Stimulated activated CD4-positive, alpha-beta T cell treated with anti-CD3 and anti-CD28 coated beads, Interleukin-2, amount 100 ng/mL, for 24 hours (primary cell): Measurements from ENCODE around the gene TBC1D28.
"Not testable (repeated sequence)": the region's sequence is repeated elsewhere in the genome, so short reads cannot be mapped to it uniquely, and the experiment has no call there.

ENCODE experiments used
- DNase-seq, 2 donors: peaks; one replicate each; pipeline ENCODE4 v3.0.0-alpha.2; 2020

Gene TBC1D28

GRCh38 chr17:18613016-18613415, 31.2 kb downstream of the TBC1D28 start:
- DNase-seq, result not testable (repeated sequence)

- DNase-seq, result not testable (repeated sequence)
Measured at GRCh38 chr17:18593138-18593537, 51.1 kb downstream of the TBC1D28 start.
